ENCODE measurements around the gene CACNA1H. TPM values are rescaled to one million over a fixed set of nuclear protein-coding genes. Genes with fewer than 3 reads are reported as not detected.

Gene CACNA1H
- total and polyA plus RNA-seq, 3 experiments from 2014 or later: 0.31 to 0.42 (median 0.40) TPM

DNA sequence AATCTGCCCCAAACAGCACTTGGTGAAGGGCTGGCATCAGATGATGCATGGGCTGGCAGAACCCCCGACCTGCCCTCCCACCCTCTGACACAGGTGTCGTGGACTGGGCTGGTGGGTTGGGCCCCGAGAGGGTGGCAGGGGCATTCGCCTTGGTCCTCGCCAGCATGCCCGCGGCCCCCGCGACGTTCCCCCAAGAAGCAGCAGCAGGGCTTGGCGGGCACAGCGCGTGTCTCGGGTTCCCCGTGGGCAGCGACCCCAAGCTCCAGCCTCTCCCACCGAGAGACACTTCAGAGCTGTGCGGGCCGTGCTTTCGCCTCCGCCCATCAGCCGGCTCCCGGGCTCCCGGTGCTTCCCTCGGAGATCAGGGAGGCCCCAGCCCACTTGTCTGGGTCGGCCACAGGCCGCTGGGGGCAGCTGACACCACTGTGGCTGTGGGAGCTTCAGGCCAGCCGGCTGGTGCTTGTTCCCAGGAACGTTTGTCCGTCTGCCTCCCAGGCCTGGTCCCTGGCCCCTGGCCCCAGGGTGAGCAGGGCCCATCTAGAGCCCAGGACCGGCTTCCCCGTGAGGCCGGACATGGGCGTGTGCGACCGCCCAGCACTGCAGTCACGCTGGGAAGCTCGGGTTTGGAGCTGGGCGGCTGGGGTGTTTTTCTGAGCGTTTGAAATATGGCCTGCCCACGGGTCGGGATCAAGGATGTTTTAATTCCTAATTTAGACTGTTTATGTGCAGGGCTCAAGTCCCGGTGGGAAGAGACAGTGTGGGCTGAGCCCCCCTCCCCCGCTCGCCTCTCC lies 16.6 kb downstream of the CACNA1H start:
- H3K36me3 ChIP-seq (ENCODE audit: insufficient read depth, low read length): no peaks in the 10 kb centered on the region
- no peak overlapping the region for H3K27ac Mint-ChIP-seq
- H3K27me3 Mint-ChIP-seq: peaks cover 2 to 4% of the 10 kb centered on the region in 2 donors
- no peaks in the 10 kb centered on the region for H3K9me3 Mint-ChIP-seq
- H3K36me3 Mint-ChIP-seq: no peaks in the 10 kb centered on the region
- no peak overlapping the region for H3K4me3 ChIP-seq (ENCODE audit: low read length)
- no peak overlapping the region for H3K4me3 Mint-ChIP-seq
- H3K27me3 ChIP-seq (ENCODE audit: insufficient read depth, low read length, poor library complexity, severe bottlenecking): no peaks in the 10 kb centered on the region
- POLR2A ChIA-PET: no interaction called here
- H3K27ac ChIP-seq (ENCODE audit: low read depth, low read length): no peak overlapping the region
- H3K4me1 ChIP-seq (ENCODE audit: insufficient read depth, low read length): no peaks in the 10 kb centered on the region
- no peaks in the 10 kb centered on the region for H3K9me3 ChIP-seq (ENCODE audit: low read length)
- no peak for DNase-seq
- no peaks in the 10 kb centered on the region for H3K4me1 Mint-ChIP-seq
- CTCF ChIA-PET: no interaction called here

DNA sequence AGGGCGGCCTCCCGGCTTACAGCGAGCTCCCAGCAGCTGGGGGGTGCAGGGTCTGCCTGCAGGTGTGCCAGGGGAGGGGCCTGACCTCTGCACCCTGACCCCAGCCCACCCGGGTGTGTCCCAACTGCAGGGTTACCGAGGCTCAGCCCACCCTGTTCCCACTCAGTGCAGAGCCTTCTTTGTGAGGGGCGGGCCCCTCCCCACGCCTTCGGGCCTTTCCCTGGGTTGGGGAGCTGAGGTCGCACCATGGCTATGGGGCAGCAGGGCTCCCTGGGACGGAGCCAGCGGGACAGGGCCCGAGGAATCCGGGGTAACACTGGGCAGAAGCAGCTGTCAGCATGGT lies 17.1 kb downstream of the CACNA1H start:
- Mint-ChIP-seq H3K27me3 (peaks cover 2 to 4% of the 10 kb centered on the region in 2 donors), H3K36me3 (no peaks in the 10 kb centered on the region), H3K27ac (no peak overlapping the region), H3K4me3 (no peak overlapping the region), H3K9me3 (no peaks in the 10 kb centered on the region), H3K4me1 (no peaks in the 10 kb centered on the region)
- H3K27ac ChIP-seq (ENCODE audit: low read depth, low read length): no peak overlapping the region
- no peak for DNase-seq
- H3K36me3 ChIP-seq (ENCODE audit: insufficient read depth, low read length): no peaks in the 10 kb centered on the region
- no peaks in the 10 kb centered on the region for H3K27me3 ChIP-seq (ENCODE audit: insufficient read depth, low read length, poor library complexity, severe bottlenecking)
- no peaks in the 10 kb centered on the region for H3K4me1 ChIP-seq (ENCODE audit: insufficient read depth, low read length)
- H3K4me3 ChIP-seq (ENCODE audit: low read length): no peak overlapping the region
- H3K9me3 ChIP-seq (ENCODE audit: low read length): no peaks in the 10 kb centered on the region
- ChIA-PET POLR2A (no interaction called here), CTCF (no interaction called here)

DNA sequence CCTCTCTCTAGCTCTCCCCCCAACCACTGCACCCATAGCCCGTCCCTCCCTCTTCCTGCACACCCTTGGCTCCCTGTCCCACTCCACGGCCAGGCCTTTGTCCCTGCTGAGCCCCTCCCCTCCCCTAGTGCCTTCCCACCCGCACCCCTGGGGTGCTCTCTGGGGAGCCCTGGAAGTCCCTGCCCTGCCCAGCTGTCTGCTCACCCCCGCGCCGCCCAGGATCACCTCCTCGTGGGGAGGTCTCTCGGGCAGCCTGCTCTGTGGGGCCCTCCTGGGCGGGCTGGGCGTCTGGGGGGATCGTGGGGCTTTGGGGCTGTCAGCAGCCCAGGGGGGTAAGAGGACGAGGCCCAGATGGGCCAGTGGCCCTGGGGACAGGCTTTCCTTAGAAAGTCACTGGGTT lies 18.1 kb downstream of the CACNA1H start:
- H3K9me3 Mint-ChIP-seq: no peaks in the 10 kb centered on the region
- H3K4me3 Mint-ChIP-seq: no peak overlapping the region
- peaks cover 2 to 4% of the 10 kb centered on the region in 2 donors for H3K27me3 Mint-ChIP-seq
- CTCF ChIA-PET: no interaction called here
- no peaks in the 10 kb centered on the region for H3K4me1 Mint-ChIP-seq
- H3K27ac Mint-ChIP-seq: no peak overlapping the region
- Histone ChIP-seq H3K9me3 (ENCODE audit: low read length) (no peaks in the 10 kb centered on the region), H3K4me1 (ENCODE audit: insufficient read depth, low read length) (no peaks in the 10 kb centered on the region), H3K27me3 (ENCODE audit: insufficient read depth, low read length, poor library complexity, severe bottlenecking) (no peaks in the 10 kb centered on the region), H3K27ac (ENCODE audit: low read depth, low read length) (no peak overlapping the region), H3K4me3 (ENCODE audit: low read length) (no peak overlapping the region), H3K36me3 (ENCODE audit: insufficient read depth, low read length) (no peaks in the 10 kb centered on the region)
- no peaks in the 10 kb centered on the region for H3K36me3 Mint-ChIP-seq
- no peak for DNase-seq
- POLR2A ChIA-PET: no interaction called here

DNA sequence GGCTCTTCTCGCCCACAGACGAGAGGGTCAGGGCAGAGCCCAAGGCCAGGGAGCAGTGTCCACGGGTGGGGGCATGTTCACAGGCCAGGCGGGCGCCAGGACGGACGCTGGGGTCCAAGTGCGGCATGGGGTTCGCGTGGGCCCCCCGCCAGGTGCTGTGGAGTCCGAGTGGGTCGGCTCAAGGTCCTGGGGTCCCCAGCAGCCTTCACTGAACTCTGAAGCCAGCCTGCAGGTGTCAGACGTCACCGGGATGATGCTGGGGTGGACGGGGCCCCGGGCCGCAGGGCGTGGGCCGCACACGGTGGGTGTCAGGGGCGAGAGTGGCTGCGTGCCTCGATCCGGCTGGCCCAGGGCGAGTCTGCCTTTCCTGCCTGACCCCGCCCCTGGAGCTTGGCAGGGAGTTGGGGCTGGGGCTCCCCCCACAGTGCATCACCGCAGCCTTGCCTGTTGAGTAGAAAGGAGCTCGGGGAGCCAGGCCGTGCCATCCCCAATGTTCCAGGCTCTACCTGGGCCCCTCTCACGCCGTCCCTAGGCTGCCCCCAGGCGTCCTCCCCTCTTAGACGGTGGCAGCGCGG lies 19.0 kb downstream of the CACNA1H start:
- Mint-ChIP-seq H3K36me3 (no peaks in the 10 kb centered on the region), H3K4me1 (no peaks in the 10 kb centered on the region), H3K27ac (no peak overlapping the region), H3K27me3 (peaks cover 2 to 4% of the 10 kb centered on the region in 2 donors), H3K9me3 (no peaks in the 10 kb centered on the region), H3K4me3 (no peak overlapping the region)
- CTCF ChIA-PET: no interaction called here
- H3K9me3 ChIP-seq (ENCODE audit: low read length): no peaks in the 10 kb centered on the region
- no peak overlapping the region for H3K4me3 ChIP-seq (ENCODE audit: low read length)
- no peaks in the 10 kb centered on the region for H3K36me3 ChIP-seq (ENCODE audit: insufficient read depth, low read length)
- no peaks in the 10 kb centered on the region for H3K4me1 ChIP-seq (ENCODE audit: insufficient read depth, low read length)
- no peaks in the 10 kb centered on the region for H3K27me3 ChIP-seq (ENCODE audit: insufficient read depth, low read length, poor library complexity, severe bottlenecking)
- H3K27ac ChIP-seq (ENCODE audit: low read depth, low read length): no peak overlapping the region
- POLR2A ChIA-PET: no interaction called here
- no peak for DNase-seq

DNA sequence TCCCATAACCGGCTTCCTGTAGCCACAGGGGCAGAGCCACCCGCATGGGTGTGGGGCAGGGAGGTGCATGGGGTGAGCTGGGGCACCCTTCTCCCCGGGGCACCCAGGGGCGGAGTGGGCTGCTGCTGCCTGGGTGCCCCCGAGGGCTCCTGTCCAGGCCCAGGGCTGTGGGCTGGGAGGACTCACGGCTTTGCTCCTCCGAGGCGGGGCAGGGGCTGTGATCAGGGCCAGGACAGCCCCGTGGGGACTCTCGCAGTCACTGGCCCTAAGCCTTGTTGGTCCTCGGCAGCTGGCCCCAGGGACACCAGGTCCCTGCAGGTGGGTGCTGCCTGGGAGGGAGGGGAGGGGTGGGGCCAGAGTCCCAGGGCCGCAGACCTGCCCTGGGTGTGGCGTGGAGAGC lies 19.7 kb downstream of the CACNA1H start:
- Histone ChIP-seq H3K27ac (ENCODE audit: low read depth, low read length) (no peak overlapping the region), H3K27me3 (ENCODE audit: insufficient read depth, low read length, poor library complexity, severe bottlenecking) (no peaks in the 10 kb centered on the region), H3K4me3 (ENCODE audit: low read length) (no peak overlapping the region), H3K36me3 (ENCODE audit: insufficient read depth, low read length) (no peaks in the 10 kb centered on the region), H3K4me1 (ENCODE audit: insufficient read depth, low read length) (no peaks in the 10 kb centered on the region), H3K9me3 (ENCODE audit: low read length) (no peaks in the 10 kb centered on the region)
- Mint-ChIP-seq H3K36me3 (no peaks in the 10 kb centered on the region), H3K27me3 (peaks cover 4% of the 10 kb centered on the region in 2 donors), H3K27ac (no peak overlapping the region), H3K9me3 (no peaks in the 10 kb centered on the region), H3K4me1 (no peaks in the 10 kb centered on the region), H3K4me3 (no peak overlapping the region)
- ChIA-PET POLR2A (no interaction called here), CTCF (no interaction called here)
- no peak for DNase-seq

DNA sequence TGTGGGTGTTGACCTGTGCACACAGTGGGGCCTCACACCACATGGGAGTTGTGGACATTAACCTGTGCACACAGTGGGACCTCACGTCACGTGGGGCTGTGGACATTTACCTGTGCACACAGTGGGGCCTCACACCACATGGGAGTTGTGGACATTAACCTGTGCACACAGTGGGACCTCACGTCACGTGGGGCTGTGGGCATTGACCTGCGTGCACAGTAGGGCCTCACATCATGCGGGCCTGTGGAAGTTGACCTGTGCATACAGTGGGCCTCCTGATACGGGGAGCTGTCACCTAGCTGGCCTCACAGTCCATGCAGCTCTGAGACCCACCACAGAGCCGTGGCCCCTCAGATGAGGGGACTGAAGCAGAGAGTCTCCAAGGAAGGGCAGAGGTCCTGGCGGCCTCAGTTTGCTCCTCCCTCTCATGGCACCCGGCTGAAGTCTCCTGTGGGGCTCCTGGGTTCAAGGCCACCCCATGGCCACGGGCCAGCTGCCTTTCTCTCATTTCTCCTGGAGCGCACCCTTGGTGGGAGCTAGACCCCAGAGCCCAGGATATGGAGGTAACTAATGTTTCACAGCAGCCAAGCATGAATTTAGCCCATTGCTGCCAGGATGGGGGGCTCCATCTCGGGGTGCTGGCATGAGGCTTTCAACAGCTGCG lies 21.0 kb downstream of the CACNA1H start:
- no peak overlapping the region for H3K4me3 Mint-ChIP-seq
- H3K27me3 Mint-ChIP-seq: peaks cover 4% of the 10 kb centered on the region in 2 donors
- Histone ChIP-seq H3K4me1 (ENCODE audit: insufficient read depth, low read length) (no peaks in the 10 kb centered on the region), H3K36me3 (ENCODE audit: insufficient read depth, low read length) (no peaks in the 10 kb centered on the region), H3K27ac (ENCODE audit: low read depth, low read length) (no peak overlapping the region), H3K9me3 (ENCODE audit: low read length) (no peaks in the 10 kb centered on the region), H3K27me3 (ENCODE audit: insufficient read depth, low read length, poor library complexity, severe bottlenecking) (no peaks in the 10 kb centered on the region), H3K4me3 (ENCODE audit: low read length) (no peak overlapping the region)
- no peaks in the 10 kb centered on the region for H3K4me1 Mint-ChIP-seq
- H3K27ac Mint-ChIP-seq: no peak overlapping the region
- no peaks in the 10 kb centered on the region for H3K9me3 Mint-ChIP-seq
- POLR2A ChIA-PET: no interaction called here
- no peak for DNase-seq
- no peaks in the 10 kb centered on the region for H3K36me3 Mint-ChIP-seq
- CTCF ChIA-PET: no interaction called here

DNA sequence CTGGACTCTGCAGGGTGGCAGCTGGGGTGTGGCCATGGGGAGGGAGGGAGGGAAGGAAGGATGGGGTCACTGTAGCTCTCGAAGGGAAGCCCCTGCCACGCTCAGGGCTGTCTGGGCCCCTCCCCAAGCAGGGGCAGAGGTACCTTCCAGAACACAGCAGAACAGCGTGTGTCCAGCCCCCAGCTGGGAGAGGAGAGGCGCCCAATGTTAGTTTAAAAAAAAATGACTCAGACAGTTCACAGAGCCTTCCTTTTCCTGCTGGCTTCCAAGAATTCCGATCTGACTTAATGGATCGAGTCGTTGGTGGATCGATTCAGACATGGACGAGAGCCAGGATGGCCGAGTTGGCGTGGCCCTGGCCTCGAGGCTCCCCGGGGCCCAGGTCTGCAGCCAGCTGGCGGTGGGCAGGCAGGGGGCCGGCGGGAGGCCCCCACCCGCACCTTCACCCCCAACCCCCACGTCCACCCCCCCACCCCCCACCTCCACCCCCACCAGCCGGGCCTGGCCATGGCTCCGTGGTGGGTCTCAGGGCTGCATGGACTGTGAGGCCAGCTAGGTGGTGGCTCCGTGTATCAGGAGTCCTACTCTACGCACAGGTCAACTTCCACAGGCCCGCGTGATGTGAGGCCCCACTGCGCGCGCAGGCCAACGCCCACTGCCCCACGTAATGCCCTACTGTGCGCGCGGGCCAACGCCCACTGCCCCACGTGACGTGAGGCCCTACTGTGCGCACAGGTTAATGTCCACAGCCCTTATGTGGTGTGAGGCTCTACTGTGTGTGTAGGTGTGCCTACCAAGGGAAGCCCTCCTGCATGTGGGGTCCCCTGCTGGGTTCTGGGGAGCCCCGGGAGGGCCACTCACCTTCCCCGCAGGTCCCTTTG lies 21.8 kb downstream of the CACNA1H start:
- POLR2A ChIA-PET: no interaction called here
- H3K27me3 ChIP-seq (ENCODE audit: insufficient read depth, low read length, poor library complexity, severe bottlenecking): no peaks in the 10 kb centered on the region
- H3K36me3 ChIP-seq (ENCODE audit: insufficient read depth, low read length): no peaks in the 10 kb centered on the region
- no peaks in the 10 kb centered on the region for H3K9me3 ChIP-seq (ENCODE audit: low read length)
- CTCF ChIA-PET: no interaction called here
- DNase-seq: no peak
- no peak overlapping the region for H3K27ac Mint-ChIP-seq
- H3K4me3 ChIP-seq (ENCODE audit: low read length): no peak overlapping the region
- no peaks in the 10 kb centered on the region for H3K4me1 Mint-ChIP-seq
- no peak overlapping the region for H3K4me3 Mint-ChIP-seq
- peaks cover 4% of the 10 kb centered on the region in 2 donors for H3K27me3 Mint-ChIP-seq
- no peaks in the 10 kb centered on the region for H3K9me3 Mint-ChIP-seq
- H3K27ac ChIP-seq (ENCODE audit: low read depth, low read length): no peak overlapping the region
- H3K4me1 ChIP-seq (ENCODE audit: insufficient read depth, low read length): no peaks in the 10 kb centered on the region
- H3K36me3 Mint-ChIP-seq: no peaks in the 10 kb centered on the region

Data from CD8-positive, alpha-beta memory T cell (primary cell).